LNCaP clone FGC (cell line): ENCODE measurements around the gene DCTN4.

Experiments used
- DNase-seq: peaks from one replicate; pipeline ENCODE4 v3.0.0-alpha.2; 2011; ENCODE audit warnings: low read depth
- H3K4me3 ChIP-seq: 2 replicates; pipeline ENCODE4 v1.5.1; 2011; ENCODE audit warnings: mild to moderate bottlenecking, low read depth, low read length, control low read depth
- CTCF ChIP-seq: IDR thresholded peaks from 2 replicates; pipeline ENCODE4 v1.5.1; 2012; ENCODE audit warnings: mild to moderate bottlenecking; ENCODE audit not compliant: control insufficient read depth, insufficient read depth; ENCODE audit errors: extremely low read depth

Gene DCTN4

GRCh38 chr5:150672237-150672883 lies 86.5 kb downstream of the DCTN4 start:
- no peak overlapping the region for H3K4me3 ChIP-seq
- no peak for TF ChIP-seq CTCF
- DNase-seq: no peak

GRCh38 chr5:150671509-150672236 lies 87.1 kb downstream of the DCTN4 start:
- H3K4me3 ChIP-seq: no peak overlapping the region
- no peak for TF ChIP-seq CTCF
- DNase-seq: no peak

- TF ChIP-seq CTCF: no peak
- no peak for DNase-seq
- no peak overlapping the region for H3K4me3 ChIP-seq
Measured at GRCh38 chr5:150670948-150671310, 87.9 kb downstream of the DCTN4 start.

GRCh38 chr5:150670275-150670947 lies 88.4 kb downstream of the DCTN4 start:
- no peak for DNase-seq
- no peak overlapping the region for H3K4me3 ChIP-seq
- TF ChIP-seq CTCF: no peak

GRCh38 chr5:150665044-150665443 lies 93.8 kb downstream of the DCTN4 start:
- DNase-seq: no peak
- TF ChIP-seq CTCF: no peak
- H3K4me3 ChIP-seq: no peak overlapping the region

- no peak for TF ChIP-seq CTCF
- no peak for DNase-seq
- H3K4me3 ChIP-seq: no peak overlapping the region
Measured at GRCh38 chr5:150663936-150664335, 94.9 kb downstream of the DCTN4 start.
